ENCODE measurements around the gene TDRD5.

GRCh38 chr1:179587336-179587735 is 4.3 kb upstream of the TDRD5 start:
- no peak for TF ChIP-seq CTCF (IDR thresholded peaks at IDR 0.05)
- no peak for TF ChIP-seq POLR2A (IDR thresholded peaks at IDR 0.05; ENCODE audit: low read length)
- no peak for TF ChIP-seq RAD21 (conservative IDR thresholded peaks at IDR 0.05 in 1 of 2, IDR thresholded peaks at IDR 0.05 in 1 of 2)
- no peak for TF ChIP-seq MYC (IDR thresholded peaks at IDR 0.05; ENCODE audit: borderline replicate concordance, low read length)
- TF ChIP-seq SREBF2 (IDR thresholded peaks at IDR 0.05), result no peak
- no peak for TF ChIP-seq NR3C1 (IDR thresholded peaks at IDR 0.05)

Measured in A549 (cell line).